OCI-LY3 (cell line): ENCODE data around the gene NDUFA13.

Source experiments
- CTCF ChIP-seq: fragments of 200-600, 300-600 bp; sonication (generic); IDR thresholded peaks from 2 replicates; pipeline ENCODE4 v1.5.1; 2014; ENCODE audit warnings: antibody characterized with exemption, low read length, low read depth
- EZH2phosphoT487 ChIP-seq: fragments of 200-600 bp; shearing (Covaris generic); IDR thresholded peaks from 2 replicates; pipeline ENCODE4 v1.6.1; 2018; ENCODE audit warnings: antibody characterized with exemption, mixed run types, low read depth

GRCh38 chr19:19530423-19530804, 14.4 kb downstream of the NDUFA13 start:
- no peak for TF ChIP-seq CTCF
- no peak for TF ChIP-seq EZH2phosphoT487
